Fibroblast of skin of scalp (primary cell): ENCODE measurements around the gene USP7.
"Not testable (repeated sequence)": the region's sequence is repeated elsewhere in the genome, so short reads cannot be mapped to it uniquely, and the experiment has no call there.

Source experiments
- DNase-seq: peaks from one replicate; pipeline ENCODE4 v3.0.0-alpha.2; 2013

USP7 gene

GRCh38 chr16:8898660-8899318 is 64.9 kb downstream of the USP7 start:
- no peak for DNase-seq

GRCh38 chr16:8894736-8895334 is 68.9 kb downstream of the USP7 start:
- DNase-seq: no peak

GRCh38 chr16:8893976-8894690 is 69.6 kb downstream of the USP7 start:
- DNase-seq: no peak

GRCh38 chr16:8893426-8893825 is 70.3 kb downstream of the USP7 start:
- DNase-seq: no peak

GRCh38 chr16:8892101-8892575 is 71.6 kb downstream of the USP7 start:
- no peak for DNase-seq

- no peak for DNase-seq
Measured at GRCh38 chr16:8890549-8890921, 73.2 kb downstream of the USP7 start.

GRCh38 chr16:8889893-8890548 is 73.7 kb downstream of the USP7 start:
- no peak for DNase-seq

GRCh38 chr16:8888951-8889892 is 74.5 kb downstream of the USP7 start:
- DNase-seq: no peak

- peak; percentile 60 for DNase-seq
Measured at GRCh38 chr16:8887952-8888560, 75.7 kb downstream of the USP7 start.

- DNase-seq: no peak
Measured at GRCh38 chr16:8887431-8887765, 76.3 kb downstream of the USP7 start.

- no peak for DNase-seq
Measured at GRCh38 chr16:8886593-8887430, 76.9 kb downstream of the USP7 start.

- DNase-seq: no peak
Measured at GRCh38 chr16:8885674-8886592, 77.8 kb downstream of the USP7 start.

- no peak for DNase-seq
Measured at GRCh38 chr16:8882725-8883377, 80.9 kb downstream of the USP7 start.

GRCh38 chr16:8882041-8882617 is 81.6 kb downstream of the USP7 start, which contains the start of gene LITAFD:
Gene LITAFD, plus strand, starts transcription at chr16:8882351. Its CDS starts 2,005 bp downstream, at chr16:8884356.
- DNase-seq: no peak

- DNase-seq: no peak
Measured at GRCh38 chr16:8880839-8881510, 82.7 kb downstream of the USP7 start.

GRCh38 chr16:8878523-8878911 is 85.2 kb downstream of the USP7 start:
- DNase-seq: peak; percentile 87

GRCh38 chr16:8877894-8878522 is 85.7 kb downstream of the USP7 start:
- no peak for DNase-seq

- not testable (repeated sequence) for DNase-seq
Measured at GRCh38 chr16:8875317-8875716, 88.4 kb downstream of the USP7 start.
